CD4-positive, alpha-beta T cell treated with Interleukin-10 for 1 hour (primary cell): ENCODE data around the gene CCDC92.

ENCODE experiments used
- DNase-seq: peaks from one replicate; pipeline ENCODE4 v3.0.0-alpha.2; 2020

The CCDC92 gene, protein sequence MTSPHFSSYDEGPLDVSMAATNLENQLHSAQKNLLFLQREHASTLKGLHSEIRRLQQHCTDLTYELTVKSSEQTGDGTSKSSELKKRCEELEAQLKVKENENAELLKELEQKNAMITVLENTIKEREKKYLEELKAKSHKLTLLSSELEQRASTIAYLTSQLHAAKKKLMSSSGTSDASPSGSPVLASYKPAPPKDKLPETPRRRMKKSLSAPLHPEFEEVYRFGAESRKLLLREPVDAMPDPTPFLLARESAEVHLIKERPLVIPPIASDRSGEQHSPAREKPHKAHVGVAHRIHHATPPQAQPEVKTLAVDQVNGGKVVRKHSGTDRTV

DNA sequence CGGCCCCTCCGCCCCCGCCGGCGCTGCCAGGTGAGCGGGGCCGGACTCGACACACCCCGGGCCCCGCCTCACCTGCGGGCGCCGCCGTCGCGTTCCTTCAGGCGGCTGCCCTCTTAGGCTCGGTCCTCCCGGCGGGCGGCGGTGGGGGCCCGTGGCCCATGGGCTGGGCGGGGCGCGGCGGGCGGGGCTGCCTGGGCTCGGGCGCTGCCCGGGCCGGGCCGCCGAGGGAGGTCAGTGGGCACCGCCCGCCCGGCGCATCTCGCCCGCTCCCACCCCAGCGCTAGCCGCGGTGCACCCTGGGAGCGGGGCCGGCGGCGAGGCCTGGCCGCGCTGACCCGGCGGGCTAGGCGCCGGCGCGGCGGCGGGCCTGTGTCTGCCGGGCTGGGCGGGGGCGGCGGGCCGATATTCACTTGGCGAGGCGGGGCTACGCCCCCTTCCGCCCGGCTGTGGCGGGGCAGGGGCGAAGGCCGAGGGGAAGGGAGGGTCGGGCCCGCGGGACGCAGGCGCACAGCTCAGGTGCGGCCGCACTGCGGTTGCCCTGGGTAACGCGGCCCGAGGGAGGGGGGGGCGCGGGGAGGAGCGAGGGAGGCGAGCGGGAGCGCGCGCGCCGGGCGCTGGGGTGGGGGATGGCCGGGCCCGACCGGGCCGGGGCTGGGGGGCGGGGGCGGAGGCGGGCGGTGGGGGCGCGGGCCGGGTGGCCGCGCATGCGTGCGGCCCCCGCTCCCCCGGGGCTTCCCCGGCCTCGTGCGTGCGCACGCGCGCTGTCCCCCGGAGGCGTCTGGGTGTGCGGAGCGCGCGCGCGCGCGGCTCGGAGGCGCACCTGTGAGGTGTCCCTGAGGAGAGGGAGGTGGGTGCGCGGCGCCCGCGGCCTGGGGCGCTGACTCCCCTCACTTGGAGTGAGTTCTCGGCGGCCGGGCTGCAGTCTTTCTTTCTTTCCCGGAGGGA lies at the start of gene CCDC92, which contains the start of gene ZNF664:
Gene CCDC92, minus strand, starts transcription at position 375 of the 945 bp plus-strand sequence. CDS start 28,526 bp downstream, outside the sequence.
Gene ZNF664, plus strand, starts transcription at position 759 of the 945 bp plus-strand sequence. CDS start 38,930 bp downstream, outside the sequence.
- DNase-seq: peak; percentile 96

DNA sequence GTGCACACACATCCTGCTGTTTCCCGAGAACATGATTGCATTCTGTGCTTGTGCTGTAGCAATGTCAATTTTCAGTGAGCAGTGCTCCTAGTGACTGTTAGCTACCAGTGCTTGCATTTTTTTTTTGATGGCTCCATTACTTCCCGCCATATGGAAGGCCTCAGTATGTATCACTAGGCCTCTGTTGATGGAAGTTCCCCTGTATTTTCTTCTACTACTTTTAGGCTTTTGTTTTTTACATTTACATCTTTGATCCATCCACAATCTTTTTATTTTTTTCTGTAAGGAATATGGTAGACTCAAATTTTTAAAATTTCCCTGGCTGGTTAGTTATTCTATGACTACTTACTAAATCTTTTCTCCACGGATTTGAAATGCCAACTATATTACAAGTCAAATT lies 49.5 kb upstream of the CCDC92 start:
- no peak for DNase-seq

DNA sequence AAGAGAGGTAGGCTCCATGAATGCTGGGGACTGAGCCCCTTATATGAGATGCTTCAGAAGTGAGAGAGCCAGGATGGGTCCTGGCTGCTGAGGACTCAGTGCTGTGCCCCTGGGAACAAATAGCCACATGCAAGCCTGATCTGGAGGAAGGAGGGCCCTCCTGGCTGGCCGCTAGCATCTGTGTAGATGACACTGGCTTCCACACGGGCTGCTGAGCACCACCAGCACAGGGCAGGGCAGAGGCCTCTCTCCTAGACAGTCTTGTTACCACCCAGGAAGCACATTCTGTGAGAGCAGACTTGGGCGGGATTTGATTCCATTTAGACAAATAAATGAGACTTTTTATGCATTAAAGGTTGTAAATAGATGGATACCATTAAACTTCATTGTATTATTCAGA lies 48.4 kb upstream of the CCDC92 start:
- DNase-seq: no peak

DNA sequence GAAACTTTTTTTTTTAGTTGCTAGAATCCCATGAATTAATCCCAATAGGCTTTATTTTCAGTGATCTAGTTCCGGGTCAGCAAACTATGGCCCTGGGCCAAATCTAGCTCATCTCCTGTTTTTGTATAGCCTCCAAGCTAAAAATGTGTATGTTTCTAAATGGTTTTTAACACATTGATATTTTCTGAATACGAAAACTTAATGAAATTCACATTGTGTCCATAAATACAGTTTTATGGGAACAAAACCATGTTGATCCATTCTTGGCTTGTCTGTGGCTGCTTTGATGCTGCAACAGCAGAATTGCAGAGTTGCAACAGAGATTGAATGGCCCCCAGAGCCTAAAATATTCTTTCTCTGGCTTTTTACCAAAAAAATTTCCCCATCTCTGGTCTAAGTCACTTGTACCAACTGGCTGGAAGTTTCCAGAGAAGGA lies 47.9 kb upstream of the CCDC92 start:
- DNase-seq: no peak

DNA sequence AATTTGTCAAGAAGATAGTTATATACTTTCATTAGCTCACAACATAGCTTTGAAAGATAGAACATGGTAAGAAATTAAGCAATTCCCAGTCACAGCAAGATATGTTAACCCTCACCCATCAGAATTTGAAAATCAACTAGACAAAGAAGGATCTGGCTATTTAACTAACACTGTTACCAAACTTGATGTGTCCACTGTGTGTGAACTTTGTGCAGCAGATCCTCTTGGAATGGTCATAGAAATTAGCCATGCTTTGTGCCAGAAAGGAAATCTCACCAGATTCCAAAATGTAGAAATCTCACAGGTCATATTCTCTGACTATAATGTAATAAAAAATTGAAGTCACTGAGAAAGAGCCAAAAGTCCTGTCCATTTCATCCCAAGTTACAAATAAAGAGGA lies 46.5 kb upstream of the CCDC92 start:
- no peak for DNase-seq

DNA sequence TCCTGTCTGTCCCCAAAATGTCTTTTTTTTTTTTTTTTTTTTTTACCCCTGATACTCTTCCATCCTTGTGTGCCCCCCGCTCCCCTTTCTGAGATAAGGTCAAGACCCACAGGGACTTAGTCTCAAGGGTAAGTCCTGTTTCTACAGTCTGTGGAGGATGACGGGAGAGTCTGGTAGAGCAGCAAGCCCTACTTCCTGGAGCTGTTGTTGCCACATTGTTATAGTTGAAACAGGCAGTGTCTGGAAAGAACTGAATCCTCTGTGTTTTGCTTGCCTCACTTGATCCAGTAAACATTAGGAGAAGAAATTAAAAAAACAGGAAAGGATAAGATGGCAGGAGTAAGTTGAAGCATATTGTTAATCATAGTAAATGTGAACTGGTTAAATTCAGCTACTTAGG lies 45.9 kb upstream of the CCDC92 start:
- no peak for DNase-seq

DNA sequence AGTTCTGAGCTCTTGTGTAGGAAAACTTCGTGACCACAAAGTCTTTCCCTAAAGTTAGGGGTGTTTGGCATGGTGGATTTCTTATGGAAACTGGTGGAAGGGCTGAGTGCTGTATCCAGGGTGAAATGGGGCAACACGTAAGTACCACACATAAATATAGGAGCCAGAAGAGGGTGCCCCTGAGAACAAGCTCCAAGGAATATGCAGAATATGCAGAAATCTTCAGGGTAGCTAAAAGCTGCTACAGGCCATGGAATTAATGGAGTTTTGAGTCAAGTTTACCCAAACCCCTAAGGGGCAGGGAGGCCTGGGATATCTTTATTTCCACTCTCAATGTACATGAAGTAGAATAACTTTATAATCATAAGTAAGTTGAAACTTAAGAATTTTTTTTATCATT lies 44.4 kb upstream of the CCDC92 start:
- DNase-seq: no peak

DNA sequence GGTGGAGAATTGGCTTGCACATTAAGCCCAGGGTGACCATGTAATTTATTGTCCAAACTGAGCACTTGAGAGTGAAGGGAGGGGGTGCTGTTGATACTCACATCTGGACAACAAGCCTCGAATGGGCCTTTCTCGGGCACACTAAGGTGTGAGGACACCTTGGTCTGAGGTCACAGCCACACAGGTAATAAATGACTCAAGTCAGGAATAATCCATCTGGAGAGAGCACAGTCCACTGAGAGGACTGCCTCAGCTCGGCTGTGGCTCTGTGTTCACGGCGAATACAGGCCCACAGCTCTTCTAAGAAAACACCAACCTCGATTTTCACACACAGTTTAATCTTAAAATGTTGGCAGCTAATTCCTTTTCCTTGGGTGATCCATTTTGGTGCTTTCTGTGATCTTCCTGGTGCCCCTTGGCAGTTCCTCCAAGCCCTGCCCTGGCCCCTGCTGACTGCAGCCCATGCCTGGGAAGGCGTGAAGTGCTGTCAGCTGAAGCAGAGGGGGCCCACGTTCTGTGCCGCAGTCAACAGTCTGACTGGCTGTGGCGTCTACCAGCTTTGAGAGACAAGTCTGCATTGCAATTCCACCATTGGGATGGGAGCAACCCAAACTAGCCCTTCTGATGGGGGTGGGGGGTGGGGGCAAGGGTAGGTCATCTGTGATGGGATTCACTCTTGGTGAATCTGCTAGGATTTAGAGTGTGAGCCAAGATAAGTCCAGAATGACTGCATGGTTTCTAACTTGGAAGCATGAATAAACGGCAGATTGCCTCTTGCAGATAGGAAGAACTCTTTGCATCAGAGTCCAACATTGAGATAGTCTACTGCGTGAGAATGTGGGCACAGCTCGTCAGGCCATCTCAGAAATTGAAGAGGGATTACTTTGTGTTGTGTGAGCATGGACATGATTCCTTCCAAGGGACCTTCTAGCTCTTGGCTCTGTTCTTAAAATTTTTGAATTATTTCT lies 43.1 kb upstream of the CCDC92 start:
- DNase-seq: no peak

DNA sequence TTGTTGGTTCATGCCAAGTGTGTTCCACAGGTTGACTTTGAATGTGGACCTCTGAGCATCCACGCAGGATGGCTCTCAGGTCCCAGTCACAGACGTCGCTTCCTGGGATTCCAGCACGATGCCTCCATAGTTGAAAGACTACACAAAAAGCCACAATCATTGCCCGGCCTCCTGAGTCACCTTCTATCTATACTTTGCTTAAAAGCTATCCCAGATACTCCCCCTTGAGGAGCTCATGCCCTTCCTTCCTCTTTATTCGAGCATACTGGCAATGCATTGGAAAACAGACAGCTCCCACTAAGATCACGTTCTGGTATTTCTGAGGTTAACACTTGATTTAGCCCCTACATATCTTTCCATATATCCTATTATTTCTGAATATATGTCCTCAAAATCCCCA lies 40.4 kb upstream of the CCDC92 start:
- DNase-seq: no peak

DNA sequence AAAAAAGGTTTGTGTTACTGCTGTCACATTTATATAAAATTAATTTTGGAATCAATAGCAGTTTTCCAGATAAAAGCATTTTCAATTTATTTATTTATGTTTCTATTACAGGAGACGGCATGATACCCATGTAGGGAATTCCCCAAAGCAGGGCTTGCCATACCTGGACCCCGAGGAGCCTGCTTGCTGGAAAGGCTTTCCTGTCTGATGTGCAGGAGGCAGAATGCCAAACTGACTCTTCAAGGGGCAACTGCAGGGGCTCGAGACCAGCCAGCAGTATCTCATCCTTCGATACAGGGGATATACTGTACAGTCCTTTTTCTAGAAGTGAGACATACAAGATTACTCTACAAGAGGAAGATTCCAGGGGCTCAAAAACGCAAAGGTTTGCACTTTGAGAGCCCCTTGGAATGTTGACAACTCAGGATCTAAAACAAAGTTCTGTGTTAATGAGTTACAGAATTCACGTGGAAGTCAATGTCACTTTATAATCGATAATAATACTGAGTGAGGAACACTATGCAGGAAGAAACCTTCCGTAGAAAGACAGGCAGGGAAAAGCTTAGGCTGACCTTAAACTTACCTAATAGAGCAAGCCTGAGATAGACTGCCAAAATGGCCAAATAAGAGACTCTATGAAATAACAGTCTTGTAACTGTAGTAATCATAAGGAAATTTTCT lies 38.9 kb upstream of the CCDC92 start:
- no peak for DNase-seq

DNA sequence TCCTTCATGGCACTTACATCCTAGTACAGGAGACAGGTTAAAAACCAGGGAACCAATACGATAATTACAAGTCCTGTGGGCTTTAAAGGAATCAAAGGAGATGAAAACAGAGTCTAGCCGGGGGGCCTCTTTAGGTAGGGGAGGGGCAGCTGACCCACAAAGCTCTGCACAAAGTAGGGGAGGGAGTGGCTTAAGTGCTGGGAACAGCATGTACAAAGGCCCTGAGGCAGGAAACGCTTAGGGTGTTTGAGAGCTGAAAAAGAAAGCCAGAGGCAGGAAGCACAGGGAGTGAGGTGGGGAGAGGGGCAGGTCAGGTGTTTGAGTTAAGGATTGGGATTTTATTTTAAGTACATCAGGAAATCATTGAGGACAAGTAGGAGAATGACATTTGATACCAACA lies 38.1 kb upstream of the CCDC92 start:
- DNase-seq: no peak

DNA sequence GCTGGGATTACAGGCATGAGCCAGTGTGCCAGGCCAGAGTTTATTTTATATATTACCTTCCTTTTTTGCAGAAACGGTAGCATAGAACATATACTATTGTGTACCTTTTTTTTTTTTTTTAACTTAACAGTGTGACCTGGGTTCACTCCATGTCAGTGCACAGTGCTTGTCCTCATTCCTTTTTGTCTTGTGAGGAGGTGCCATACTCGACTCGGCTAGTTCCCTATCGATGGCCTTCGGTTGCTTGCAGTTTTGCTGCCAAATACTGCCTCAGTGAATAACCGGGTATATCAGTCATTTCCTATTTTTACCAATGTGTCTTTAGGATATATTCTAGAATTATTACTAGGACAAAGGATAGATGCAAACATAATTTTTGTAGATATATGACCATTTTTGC lies 37.1 kb upstream of the CCDC92 start:
- no peak for DNase-seq

DNA sequence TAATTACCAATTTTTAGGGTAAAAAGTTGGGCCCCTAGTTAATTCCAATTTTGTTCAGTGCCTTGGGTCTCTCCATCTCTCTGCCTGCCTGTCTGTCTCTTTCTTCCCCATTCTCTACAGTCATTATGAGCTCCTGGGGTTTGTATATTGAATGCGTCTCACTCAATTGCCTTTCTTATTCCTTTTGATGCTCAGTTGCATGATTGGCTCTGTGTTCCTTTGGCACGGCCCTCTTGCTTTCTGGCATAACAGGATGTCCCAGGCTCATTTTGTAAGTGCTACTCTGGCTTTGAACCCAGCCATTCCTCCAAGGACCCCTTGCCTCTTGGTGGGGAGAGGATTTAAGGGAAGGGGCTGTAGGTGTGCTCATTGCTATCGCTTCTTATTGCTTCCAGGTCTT lies 36.0 kb upstream of the CCDC92 start:
- DNase-seq: no peak

DNA sequence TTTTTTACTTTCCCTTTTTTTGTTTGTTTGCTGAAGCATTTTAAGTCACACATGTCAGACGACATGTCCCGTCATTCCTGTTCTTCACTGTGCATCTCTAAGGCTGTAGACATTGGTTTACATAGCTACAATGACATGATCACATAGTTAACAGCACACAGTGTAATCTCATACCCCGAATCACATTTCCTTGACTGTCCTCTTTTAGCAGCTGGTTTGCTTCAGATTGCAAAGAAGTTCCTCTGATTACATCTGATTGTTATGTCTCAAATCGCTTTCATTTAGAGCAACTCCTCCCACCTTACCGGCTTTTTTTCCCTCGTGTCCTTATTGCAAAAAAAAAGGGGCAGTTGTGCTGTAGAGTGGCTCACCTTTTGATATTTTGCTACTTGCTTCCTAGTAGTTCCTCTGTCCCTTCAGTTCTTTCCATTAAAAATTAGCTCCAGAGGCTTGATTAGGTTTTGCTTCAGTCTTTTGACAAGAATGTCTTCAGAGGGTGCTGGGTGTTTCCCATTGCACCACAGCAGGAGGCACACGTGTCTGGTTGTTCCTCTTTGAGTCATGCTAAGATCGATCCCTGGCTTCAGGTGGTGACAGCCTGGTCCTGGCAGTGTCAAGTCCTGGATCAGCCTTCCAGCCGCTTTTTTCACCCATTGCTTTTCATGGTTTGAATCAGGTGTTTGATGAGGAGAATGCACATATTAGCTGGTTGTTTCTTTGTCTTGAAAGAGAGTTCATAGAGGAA lies 35.4 kb upstream of the CCDC92 start:
- no peak for DNase-seq

DNA sequence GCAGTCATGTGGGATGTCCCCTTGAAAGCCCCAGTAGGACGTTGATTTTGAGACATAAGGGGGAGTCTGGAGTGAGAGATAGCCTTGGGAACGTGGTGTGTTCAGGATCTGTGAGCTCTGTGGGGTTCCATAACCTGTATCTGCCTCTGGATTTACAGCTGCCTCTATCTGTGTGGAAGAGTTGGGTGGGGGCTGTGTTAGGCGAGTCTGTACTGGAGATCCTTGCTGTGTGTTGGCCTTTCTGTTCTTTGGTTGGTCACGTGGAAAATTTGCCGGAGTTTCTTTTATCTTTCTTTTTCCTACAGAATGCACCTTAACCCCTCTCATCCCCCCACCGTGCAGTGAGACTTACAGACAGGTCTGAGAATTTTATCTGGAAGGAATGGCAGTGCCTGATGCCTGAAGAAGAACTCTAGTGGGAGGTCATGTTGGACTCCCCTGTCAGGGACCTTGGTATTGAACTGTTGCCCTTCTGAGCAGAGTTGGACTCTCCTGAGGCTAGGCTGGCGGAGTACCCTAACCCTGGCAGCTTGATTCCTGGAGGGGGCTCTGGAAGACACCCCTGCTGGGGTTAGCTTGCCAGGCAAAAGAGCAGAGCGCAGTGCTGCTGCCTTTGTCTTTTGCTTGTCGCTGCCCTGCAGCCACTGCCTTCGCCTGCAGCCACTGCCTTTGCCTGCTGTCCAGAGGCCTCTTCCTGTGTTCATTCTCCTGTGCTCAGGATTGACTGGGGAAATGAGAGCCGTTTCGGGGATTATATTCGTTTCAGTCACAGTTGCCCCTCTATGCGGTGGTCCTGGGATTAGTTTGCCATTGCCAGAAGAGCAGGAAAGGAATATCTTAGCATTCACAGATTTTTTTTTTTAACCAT lies 34.4 kb upstream of the CCDC92 start:
- DNase-seq: no peak

DNA sequence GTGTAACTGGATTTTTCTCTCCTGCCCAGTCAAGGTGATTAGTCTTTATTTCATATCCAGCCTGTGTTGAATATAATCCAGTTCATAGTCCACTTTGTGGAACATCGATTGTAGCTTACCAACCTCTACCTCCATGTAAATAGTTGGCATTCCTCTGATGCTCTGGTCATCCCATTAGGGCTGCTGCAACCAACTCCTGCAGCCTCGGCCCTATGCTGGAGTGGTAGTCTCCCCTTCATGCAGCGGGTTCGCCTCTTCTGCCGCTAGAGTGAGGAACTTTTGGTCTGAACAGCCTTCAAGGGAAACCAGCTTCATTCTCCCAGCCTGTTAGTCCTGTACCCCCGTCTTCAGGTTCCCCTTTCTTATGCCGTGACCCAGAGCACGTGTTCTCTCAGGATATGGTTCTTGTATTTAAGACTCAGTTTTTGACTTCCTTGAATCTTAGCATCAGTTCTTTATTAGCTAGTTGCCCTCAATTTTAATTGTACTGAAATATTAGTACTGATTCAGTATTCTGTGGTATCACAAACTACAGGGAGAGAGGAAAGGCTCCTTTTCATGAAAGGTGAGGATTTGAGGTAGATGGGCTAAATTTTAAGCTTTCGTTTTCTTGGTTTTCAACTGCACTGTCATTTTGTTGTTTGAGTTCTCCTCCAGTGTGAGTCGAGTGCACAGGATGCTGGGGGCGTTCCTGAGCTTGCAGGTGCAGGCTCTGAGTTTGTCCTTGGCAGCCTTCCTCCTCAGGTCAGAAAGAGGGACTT lies 33.6 kb upstream of the CCDC92 start:
- peak; percentile 7 for DNase-seq

DNA sequence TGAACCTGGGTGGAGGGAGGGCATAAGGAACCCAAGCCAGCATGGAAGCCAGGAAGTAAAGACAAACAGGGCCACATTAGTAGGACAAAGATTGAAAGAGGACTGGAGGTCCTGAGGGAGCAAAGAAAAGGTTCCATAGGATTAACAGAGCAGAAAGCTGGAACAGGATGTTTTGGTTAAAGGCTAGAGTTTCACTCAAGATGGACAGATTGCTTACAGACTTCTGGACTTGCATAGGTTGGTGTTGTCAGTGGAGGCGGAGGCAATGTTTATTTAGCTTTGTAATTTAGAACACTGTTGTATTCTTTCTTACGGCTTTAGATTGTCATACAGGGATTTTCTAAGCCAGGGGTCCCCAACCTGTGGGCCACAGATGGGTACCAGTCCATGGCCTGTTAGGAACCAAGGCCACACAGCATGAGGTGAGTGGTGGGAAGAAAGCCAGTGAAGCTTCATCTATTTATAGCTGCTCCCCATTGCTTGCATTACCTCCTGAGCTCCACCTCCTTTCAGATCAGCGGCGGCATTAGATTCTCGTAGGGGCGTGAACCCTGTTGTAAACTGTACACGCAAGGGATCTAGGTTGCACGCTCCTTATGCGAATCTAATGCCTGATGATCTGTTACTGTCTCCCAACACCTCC lies 31.7 kb upstream of the CCDC92 start:
- no peak for DNase-seq

DNA sequence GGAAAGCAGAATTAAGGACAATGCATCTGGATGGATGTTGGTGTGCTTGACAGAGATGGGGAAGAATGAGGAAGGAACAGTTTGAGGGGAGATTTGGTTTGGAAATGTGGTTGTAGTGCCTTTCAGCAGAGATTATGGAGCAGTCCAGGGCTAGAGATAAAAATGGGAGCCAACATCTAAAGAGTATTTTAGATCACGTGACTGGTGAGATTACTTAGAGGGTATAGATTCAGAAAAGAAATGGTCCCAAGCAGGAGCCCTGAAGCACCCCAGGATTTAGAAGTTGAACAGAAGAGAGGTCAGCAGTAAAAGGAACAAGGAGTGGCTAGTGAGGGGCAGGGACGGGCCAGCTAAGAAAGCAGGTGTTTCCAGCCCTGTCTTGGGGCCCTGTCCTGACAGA lies 30.0 kb upstream of the CCDC92 start:
- DNase-seq: no peak
